GM18511 (cell line): ENCODE data around the gene FLRT2.

Source experiments
- ATAC-seq: cut with Tn5 transposase; IDR thresholded peaks from one replicate; pipeline ENCODE4 v1.9.1; 2021; ENCODE audit warnings: mild to moderate bottlenecking, moderate library complexity; ENCODE audit not compliant: unreplicated experiment

FLRT2 gene

DNA sequence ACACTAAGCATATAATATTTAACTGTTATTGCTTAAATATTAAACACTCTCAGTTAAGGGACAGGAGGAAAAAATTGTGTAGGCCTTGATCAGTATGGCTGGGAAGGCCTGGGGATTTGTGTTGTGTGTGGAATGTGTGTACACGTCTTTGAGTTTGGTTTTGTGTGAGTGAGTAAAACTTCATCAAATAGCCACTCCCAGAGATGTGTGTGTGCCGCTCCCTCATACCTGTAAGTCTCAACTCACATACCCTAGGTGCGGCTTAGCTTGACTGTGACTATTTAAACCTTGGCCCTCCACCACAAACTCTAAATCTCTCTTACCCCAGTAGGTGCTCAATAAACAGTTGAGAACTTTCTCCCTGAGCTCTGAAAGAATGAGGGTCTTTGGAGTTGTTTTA is 64.3 kb downstream of the FLRT2 start:
- no peak for ATAC-seq

DNA sequence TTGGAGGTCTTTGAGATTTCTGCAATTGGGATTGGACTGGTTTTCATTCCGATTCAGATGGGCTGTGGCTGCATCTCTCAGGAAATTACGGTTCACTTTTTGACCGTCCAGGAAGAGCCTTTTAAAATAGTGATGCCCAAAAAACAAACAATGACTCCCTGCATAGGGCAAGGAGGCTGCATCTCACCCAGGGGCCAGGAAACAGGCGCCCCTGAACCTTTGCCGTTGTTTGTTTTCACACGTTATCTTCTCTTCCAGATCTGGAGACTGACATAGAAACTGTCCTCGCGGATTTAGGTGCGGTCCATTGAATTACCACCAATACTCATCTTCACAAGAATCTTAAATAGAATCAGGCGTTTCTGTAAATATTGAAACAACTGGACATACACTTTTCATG is 66.0 kb downstream of the FLRT2 start:
- no peak for ATAC-seq

DNA sequence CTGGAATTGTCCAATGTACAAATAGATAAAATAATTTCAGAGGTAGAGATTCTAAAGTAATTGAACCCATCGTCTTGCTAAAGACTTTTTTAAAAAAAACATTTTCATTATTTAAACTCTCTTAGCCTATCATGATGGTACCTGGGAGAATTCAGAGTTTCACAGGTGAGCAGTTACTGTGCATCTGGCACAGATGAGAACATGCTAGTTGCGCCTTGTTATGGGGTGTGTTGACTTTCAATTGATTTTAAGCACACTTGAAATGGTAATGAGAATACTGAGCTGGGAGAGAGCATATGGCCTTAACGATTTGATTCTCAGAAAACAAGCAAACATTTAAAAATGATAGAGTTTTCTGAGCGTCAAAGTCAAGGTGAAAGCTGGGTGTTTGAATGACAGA is 66.6 kb downstream of the FLRT2 start:
- no peak for ATAC-seq

DNA sequence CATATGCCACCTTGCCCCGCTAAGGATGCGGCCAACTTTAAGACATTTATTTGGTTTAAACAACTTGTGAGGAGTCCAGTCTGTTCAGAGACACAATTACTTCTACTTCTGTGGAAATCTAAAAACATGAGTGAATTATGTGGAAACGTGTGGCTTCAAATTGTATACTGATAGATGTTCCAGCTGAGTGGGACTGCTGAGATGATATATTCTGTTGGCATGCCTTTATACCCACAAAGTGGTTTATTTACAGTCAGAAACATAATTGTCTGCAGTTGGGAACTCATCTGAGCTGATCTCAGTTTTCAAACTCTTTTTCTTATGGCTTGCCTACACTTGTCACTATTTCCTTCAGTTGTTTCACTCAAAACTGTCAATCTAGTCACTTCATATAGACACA is 67.8 kb downstream of the FLRT2 start:
- ATAC-seq: no peak

DNA sequence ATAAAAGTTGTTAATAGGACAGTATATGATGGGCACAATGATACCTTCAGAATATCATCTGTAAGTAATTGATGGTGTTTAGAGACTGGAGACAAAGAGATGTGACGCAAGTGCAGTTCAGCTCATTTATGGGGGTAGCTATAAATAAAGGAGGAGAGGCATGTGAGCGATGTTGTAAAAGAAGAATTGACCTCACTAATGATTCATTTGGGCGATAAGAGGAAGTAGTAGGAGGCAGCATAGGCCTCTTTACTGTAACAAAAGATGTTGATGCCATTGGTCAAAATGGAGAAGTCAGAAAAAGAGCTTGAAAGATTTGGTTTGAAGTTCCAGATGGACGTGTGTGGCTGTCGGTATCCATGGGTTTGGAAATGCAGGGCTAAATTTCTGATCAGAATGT is 70.0 kb downstream of the FLRT2 start:
- ATAC-seq: no peak

DNA sequence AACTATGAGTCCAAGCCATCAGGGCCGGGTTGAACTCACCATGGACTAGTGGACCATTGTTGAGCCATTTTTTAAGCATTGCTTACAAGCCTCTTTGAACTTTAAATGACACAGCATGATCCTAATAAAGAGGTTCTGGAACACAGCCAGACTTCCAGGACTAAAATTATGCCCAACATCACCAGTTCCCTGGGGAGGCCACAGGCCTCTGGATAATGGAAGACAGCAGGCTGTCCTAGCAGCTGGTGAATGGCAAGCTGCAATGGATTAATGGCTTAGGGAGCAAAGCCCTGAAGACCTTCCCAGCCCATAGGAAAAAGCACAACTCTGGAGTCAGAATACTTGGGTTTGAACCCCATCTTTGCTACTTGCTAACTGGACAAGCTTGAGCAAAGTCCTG is 71.3 kb downstream of the FLRT2 start:
- ATAC-seq: no peak

DNA sequence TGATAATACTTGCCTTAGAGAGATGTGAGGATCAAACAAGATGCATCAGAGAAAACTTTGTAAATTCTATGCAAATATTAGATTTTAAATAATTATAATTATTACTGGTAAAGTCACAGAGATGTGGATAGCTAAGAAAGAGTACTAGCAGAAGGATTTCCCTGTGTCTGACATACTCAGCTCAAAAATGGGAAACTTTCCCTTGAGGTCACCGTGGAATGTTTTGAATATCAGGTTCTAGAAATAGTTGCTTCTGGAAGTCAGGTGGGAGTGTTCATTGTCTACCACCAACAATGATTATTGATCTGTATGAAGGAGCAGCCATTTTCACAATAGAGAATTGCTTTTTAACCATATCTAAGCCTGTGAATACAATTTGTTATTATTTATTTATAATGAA is 71.7 kb downstream of the FLRT2 start:
- ATAC-seq: no peak

DNA sequence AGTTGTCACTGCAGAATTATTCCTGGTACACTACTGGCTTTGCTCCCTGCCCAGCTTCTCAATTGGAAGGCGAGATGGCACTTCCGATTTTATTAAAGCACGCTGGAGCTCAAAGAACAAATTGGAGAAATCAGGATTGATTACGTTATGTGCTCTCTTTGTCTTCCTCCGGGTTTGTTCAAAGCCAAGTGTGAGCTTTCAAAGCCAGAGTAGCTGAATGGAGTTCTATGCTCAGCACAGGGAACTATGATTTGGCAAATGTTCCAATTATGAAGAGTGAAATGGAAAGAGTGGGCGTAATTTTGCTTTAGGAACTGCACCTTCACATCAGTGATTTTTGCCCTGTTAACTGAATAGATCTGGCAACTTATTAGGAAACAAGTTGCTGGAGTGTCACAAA is 72.4 kb downstream of the FLRT2 start:
- no peak for ATAC-seq

DNA sequence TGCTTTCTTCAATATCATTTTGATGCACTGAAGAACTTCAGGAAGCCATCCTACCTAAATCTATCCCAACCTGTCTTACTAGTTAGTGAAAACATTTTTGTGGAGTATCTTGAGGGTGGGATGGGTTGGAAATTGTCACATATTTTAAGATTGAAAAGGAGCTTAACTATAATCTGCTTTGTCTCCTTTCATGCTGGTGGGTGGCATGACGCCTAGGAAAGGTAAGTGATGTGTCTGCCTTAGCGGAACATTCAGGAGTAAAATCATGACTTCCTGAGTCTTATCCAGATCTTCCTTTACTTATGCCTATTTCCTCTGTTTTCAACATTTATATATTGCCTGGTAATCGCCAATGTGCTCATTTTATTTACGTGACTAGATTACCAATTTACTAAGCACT is 74.1 kb downstream of the FLRT2 start:
- ATAC-seq: no peak

DNA sequence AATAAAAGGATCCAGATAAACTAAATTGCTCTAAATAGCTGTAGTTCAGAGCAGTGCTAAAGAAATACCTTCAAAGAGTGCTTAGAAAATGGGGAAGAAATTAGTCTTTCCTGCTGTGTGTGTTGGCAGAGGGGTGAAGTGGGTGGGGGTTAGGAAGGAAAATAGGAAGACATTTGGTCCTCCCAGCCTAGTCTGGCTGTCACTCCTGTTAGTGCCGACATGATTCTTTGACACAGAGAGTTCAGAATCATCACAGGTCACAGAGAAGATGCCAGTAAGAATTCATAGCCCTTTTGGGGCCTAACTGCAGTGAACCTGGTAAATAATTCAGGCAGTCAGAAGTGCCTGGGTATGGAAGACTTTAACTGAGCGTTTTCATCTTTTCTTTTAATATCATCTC is 74.8 kb downstream of the FLRT2 start:
- no peak for ATAC-seq

DNA sequence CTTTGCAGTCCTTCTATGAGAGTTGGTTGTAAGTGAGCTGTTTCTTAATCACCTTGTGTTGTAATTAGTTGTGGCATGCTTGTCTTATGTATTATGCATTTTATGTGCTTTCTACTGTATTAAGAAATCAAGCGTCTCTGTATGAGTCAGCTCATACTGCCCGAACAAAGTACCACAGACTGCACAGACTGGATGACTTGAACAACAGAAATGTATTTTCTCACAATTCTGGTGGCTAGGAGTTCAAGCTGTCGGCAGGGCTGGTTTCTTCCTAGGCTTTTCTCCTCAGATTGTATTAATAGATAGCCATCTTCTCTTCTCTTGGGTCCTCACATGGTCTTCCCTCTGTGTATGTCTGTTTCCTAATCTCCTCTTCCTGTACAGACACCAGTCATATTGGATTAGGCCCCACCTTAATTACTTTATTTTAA is 77.7 kb downstream of the FLRT2 start:
- no peak for ATAC-seq

DNA sequence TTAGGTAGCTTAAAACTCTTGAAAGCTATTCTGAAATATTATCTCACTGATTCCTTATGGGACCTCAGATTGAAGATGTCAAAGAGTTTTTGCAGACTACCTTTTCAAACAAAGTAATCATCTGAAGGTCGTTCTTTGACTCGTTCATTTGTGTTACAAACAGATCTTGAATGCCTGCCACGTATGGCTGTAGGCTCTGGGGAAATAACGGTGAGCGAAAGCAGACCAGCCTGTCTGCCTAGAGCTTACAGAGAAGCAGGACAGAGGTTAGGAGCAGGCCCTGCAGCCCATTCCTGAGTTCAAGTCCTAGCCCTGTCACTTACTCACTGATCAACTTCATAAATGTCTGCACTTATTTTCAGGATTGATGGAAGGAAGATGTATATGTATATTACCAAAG is 83.6 kb downstream of the FLRT2 start:
- no peak for ATAC-seq

DNA sequence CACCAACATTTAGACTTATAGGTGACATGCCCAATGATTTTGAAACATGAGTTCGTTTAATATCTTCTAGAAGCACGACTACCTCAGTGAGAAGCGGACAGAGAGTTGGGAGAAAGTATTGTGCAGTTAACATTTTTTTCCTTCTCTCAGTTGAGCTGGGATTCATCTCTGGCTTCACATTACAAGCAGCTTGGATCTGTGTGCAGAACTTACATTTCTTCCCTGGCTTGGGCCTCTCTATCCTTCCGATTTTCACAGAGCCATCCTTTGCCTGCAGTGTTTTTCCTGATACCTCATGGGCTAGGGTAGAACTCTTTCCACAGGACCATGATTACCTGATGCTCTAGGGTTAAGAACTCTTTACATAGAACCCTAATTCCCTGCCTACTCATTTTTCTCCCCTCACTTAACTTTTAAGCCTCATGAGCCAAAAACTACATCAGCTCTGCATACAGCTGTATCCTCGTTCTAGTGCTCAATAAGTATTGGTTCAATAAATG is 86.5 kb downstream of the FLRT2 start:
- ATAC-seq: no peak

DNA sequence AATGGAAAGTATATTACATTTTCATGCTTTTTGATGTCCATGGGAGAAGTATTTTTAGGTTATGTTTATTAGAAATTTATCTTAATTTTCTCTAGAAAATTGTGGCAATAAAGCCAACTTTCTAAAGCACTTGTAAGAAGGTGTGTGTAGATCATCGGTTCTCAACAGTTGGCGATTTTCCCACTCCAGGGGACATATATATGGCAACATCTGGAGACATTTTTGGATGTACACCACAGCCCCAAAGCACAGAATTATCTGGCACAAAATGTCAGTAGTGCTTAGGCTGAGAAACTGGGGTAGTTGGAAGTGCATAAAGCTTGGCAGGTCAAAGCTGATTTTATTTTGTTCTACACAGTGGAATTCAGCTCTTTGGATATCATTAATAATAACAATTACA is 86.9 kb downstream of the FLRT2 start:
- no peak for ATAC-seq

DNA sequence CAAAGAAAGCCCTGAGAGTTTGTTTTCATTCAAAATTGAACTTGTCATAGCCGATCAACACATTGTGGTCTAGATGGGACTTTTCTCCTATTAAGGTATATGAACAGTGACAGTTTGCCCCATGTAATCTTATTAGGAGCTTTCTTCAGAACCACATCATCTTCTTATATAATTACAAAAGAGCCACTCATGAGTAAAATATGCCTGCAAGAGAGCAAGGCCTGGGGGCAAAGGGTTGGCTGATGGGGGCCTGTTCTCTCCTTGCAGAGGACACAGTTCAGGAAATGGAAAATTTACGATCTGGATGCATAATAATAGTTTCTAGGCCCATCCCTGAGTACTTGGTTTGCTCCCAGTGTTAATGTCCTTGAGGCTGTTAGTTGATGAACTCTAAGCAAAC is 87.8 kb downstream of the FLRT2 start:
- ATAC-seq: no peak

DNA sequence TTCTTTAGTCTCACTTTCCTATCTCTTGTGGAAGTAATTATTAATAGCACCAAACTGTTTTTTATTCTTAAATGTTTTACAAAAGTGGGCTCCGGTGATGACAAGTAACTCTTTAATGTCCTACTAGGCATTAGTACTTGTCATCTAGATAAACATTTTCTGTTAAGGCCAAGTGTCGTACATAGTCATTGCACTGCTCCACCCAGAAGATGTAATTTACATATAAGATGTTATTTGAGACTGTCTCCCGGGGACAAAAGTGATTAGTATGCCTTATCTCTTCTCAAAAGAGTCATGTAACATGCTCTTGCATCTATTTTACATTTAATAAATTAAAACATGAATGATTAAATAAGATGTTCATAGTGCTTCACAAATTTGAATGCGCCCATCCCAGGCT is 88.4 kb downstream of the FLRT2 start:
- ATAC-seq: no peak

DNA sequence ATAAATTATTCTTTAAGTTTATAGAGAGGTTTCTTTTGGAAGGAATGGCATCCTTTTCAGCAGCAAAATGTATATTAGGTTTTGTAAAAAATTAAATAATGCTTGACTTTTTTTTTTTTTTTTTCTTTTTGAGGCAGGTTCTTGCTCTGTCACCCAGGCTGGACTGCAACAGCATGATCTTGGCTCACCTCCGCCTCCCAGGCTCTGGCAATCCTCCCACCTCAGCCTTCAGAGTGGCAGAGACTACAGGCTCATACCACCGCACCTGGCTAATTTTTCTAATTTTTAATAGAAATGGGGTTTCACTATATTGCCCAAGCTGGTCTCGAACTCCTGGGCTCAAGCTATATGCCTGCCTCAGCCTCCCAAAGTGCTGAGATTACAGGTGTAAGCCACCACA is 89.0 kb downstream of the FLRT2 start:
- no peak for ATAC-seq

DNA sequence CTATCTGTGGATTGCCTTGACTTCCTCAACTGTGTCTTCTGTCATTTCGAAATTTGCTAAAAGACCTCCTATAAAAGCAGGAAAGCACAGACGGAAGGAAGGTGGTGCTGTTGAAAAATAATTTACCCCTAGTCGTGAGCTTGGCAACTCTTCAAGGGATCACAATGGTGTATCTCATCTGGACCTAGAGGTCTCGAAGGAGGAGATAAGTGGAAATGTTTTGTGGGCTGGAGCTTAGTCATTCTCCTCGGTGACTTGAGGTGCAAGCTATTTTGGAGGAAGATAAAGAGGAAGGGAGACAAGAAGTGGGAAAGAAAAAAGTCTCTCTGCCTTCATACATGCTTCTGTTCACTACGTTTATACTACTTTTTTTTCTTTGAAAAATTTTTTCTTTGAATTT is 89.9 kb downstream of the FLRT2 start:
- ATAC-seq: no peak

DNA sequence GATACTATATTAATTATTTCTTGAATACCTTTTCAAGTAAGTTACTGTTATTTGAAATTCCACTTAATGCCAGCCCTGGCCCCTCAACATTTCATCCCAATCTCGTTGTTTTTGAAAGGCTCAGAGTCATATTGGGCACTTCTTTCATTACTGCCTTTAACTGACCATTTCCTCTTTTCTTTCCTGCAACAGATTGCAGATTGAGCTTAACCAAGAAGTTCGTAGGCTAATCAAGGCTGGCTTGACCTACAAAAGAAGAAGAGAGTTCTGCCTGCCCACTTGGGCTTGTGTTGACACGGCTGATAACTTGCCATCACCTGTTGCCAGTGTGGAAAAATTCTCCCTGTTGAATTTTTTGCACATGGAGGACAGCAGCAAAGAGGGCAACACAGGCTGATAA is 91.0 kb downstream of the FLRT2 start:
- ATAC-seq: no peak

DNA sequence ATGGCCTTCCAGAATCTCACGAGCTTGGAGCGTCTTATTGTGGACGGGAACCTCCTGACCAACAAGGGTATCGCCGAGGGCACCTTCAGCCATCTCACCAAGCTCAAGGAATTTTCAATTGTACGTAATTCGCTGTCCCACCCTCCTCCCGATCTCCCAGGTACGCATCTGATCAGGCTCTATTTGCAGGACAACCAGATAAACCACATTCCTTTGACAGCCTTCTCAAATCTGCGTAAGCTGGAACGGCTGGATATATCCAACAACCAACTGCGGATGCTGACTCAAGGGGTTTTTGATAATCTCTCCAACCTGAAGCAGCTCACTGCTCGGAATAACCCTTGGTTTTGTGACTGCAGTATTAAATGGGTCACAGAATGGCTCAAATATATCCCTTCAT is 92.2 kb downstream of the FLRT2 start:
- no peak for ATAC-seq

DNA sequence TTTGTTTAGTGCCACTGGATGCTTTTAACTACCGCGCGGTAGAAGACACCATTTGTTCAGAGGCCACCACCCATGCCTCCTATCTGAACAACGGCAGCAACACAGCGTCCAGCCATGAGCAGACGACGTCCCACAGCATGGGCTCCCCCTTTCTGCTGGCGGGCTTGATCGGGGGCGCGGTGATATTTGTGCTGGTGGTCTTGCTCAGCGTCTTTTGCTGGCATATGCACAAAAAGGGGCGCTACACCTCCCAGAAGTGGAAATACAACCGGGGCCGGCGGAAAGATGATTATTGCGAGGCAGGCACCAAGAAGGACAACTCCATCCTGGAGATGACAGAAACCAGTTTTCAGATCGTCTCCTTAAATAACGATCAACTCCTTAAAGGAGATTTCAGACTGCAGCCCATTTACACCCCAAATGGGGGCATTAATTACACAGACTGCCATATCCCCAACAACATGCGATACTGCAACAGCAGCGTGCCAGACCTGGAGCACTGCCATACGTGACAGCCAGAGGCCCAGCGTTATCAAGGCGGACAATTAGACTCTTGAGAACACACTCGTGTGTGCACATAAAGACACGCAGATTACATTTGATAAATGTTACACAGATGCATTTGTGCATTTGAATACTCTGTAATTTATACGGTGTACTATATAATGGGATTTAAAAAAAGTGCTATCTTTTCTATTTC is 93.2 kb downstream of the FLRT2 start:
- no peak for ATAC-seq

DNA sequence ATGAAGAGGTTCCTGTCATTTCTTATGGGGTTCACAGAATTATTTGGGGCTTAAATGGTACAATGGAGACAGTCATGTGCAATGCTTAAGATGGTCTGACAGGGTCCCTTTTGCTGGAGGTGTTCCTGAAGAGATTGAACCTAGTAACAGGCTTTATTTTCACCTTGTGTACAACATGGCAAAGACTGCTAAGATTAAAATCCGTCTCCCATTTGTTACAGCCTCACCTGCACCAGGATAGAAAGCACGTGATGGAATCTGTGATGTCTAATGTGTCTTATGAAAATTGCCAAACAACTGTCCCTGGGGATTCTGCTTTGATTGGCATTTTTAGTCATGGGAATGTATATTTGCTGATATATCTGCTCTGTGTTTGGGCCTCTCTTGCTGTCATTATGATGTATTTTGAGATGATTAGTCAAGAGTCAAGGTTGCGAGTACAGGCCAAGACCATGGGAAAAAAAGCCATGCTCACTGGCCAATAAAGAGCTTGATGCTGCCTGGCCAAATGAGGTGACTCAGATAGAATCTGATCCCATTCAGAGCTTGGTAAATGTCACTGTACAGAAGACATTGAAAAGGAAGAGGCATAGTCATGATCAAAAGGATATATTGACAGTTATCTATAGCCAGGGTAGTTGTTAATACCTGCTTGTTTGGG is 96.1 kb downstream of the FLRT2 start:
- no peak for ATAC-seq

DNA sequence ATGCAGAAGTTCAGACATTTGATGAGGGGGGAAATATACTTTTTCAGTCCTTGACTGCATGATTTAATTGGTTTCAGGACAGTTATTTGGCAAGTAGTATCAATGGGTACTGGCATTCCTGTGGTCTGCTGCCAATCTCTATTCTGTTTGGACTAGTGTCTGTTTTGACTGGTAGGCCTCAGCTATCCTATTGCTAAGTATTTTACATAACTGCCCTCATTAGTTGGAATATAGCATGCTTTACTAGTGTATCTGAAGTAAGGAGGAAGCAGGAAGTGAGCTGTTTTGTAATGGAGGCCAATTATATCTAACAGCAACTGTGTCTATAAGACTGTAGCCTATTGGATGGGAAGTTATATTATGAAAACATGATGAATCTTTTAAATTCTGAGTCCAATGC is 104.3 kb downstream of the FLRT2 start:
- ATAC-seq: no peak
